ENCODE results near the gene TANC1. TPM values are rescaled to one million over a fixed set of nuclear protein-coding genes. Genes with fewer than 3 reads are reported as not detected.

Gene TANC1
- total RNA-seq, 1 donor, result 34.7 TPM

- no peak for DNase-seq (ENCODE audit: insufficient read length, low spot score, missing footprints)
- Histone ChIP-seq H3K9me3 (ENCODE audit: low read depth, low read length) (no peaks in the 10 kb centered on the region), H3K4me2 (ENCODE audit: insufficient read depth, low read length) (peak overlapping the region; percentile 63)
These were observed 15.0 kb upstream of the TANC1 start for GRCh38 chr2:158953454-158953853.

GRCh38 chr2:158953926-158954763 lies 14.3 kb upstream of the TANC1 start:
- Histone ChIP-seq H3K9me3 (ENCODE audit: low read depth, low read length) (no peaks in the 10 kb centered on the region), H4K20me1 (ENCODE audit: insufficient read depth, low read length) (no peaks in the 10 kb centered on the region), H3K27me3 (ENCODE audit: insufficient read depth, low read length) (peaks cover 16% of the 10 kb centered on the region), H3K79me2 (ENCODE audit: insufficient read depth, low read length) (no peaks in the 10 kb centered on the region), H3K36me3 (ENCODE audit: insufficient read depth, low read length) (no peaks in the 10 kb centered on the region), H3K4me2 (ENCODE audit: insufficient read depth, low read length) (peak overlapping the region; percentile 63), H3K4me1 (ENCODE audit: insufficient read depth, low read length) (peaks cover 18% of the 10 kb centered on the region), H3K27ac (ENCODE audit: low read depth, low read length) (peak overlapping the region; percentile 68), H2AFZ (ENCODE audit: low read length) (no peak overlapping the region), H3K4me3 (ENCODE audit: insufficient read depth, low read length) (no peak overlapping the region)
- no peak for TF ChIP-seq CTCF (IDR thresholded peaks at IDR 0.05; ENCODE audit: extremely low read depth, low read depth, low read length)
- peak; percentile 89 for DNase-seq (ENCODE audit: insufficient read length, low spot score, missing footprints)

More at GRCh38 chr2:158953454-158953853, 15.0 kb upstream of the TANC1 start:
- no peak for TF ChIP-seq CTCF (IDR thresholded peaks at IDR 0.05; ENCODE audit: extremely low read depth, low read depth, low read length)
- H2AFZ ChIP-seq (ENCODE audit: low read length), result no peak overlapping the region
- H3K27me3 ChIP-seq (ENCODE audit: insufficient read depth, low read length), result peaks cover 16% of the 10 kb centered on the region
- no peaks in the 10 kb centered on the region for H3K79me2 ChIP-seq (ENCODE audit: insufficient read depth, low read length)
- peaks cover 18% of the 10 kb centered on the region for H3K4me1 ChIP-seq (ENCODE audit: insufficient read depth, low read length)
- H3K27ac ChIP-seq (ENCODE audit: low read depth, low read length), result peak overlapping the region; percentile 68
- H4K20me1 ChIP-seq (ENCODE audit: insufficient read depth, low read length), result no peaks in the 10 kb centered on the region
- H3K36me3 ChIP-seq (ENCODE audit: insufficient read depth, low read length), result no peaks in the 10 kb centered on the region
- H3K4me3 ChIP-seq (ENCODE audit: insufficient read depth, low read length), result no peak overlapping the region

GRCh38 chr2:158955842-158956365 lies 12.5 kb upstream of the TANC1 start:
- no peaks in the 10 kb centered on the region for H3K9me3 ChIP-seq (ENCODE audit: low read depth, low read length)
- H4K20me1 ChIP-seq (ENCODE audit: insufficient read depth, low read length), result no peaks in the 10 kb centered on the region
- no peak for DNase-seq (ENCODE audit: insufficient read length, low spot score, missing footprints)
- no peaks in the 10 kb centered on the region for H3K79me2 ChIP-seq (ENCODE audit: insufficient read depth, low read length)
- no peak overlapping the region for H3K4me3 ChIP-seq (ENCODE audit: insufficient read depth, low read length)
- no peak for TF ChIP-seq CTCF (IDR thresholded peaks at IDR 0.05; ENCODE audit: extremely low read depth, low read depth, low read length)
- H2AFZ ChIP-seq (ENCODE audit: low read length), result no peak overlapping the region
- no peak overlapping the region for H3K4me2 ChIP-seq (ENCODE audit: insufficient read depth, low read length)
- no peak overlapping the region for H3K27ac ChIP-seq (ENCODE audit: low read depth, low read length)
- H3K36me3 ChIP-seq (ENCODE audit: insufficient read depth, low read length), result no peaks in the 10 kb centered on the region
- H3K27me3 ChIP-seq (ENCODE audit: insufficient read depth, low read length), result peaks cover 16% of the 10 kb centered on the region
- H3K4me1 ChIP-seq (ENCODE audit: insufficient read depth, low read length), result peaks cover 18% of the 10 kb centered on the region

GRCh38 chr2:158958365-158958764 lies 10.1 kb upstream of the TANC1 start:
- TF ChIP-seq CTCF (IDR thresholded peaks at IDR 0.05; ENCODE audit: extremely low read depth, low read depth, low read length), result no peak
- no peak for DNase-seq (ENCODE audit: insufficient read length, low spot score, missing footprints)
- no peak overlapping the region for H2AFZ ChIP-seq (ENCODE audit: low read length)
- no peaks in the 10 kb centered on the region for H3K36me3 ChIP-seq (ENCODE audit: insufficient read depth, low read length)
- no peak overlapping the region for H3K27ac ChIP-seq (ENCODE audit: low read depth, low read length)
- peaks cover 14% of the 10 kb centered on the region for H3K27me3 ChIP-seq (ENCODE audit: insufficient read depth, low read length)
- H3K4me3 ChIP-seq (ENCODE audit: insufficient read depth, low read length), result no peak overlapping the region
- H4K20me1 ChIP-seq (ENCODE audit: insufficient read depth, low read length), result no peaks in the 10 kb centered on the region
- H3K4me2 ChIP-seq (ENCODE audit: insufficient read depth, low read length), result no peak overlapping the region
- H3K4me1 ChIP-seq (ENCODE audit: insufficient read depth, low read length), result peaks cover 14% of the 10 kb centered on the region
- no peaks in the 10 kb centered on the region for H3K9me3 ChIP-seq (ENCODE audit: low read depth, low read length)
- H3K79me2 ChIP-seq (ENCODE audit: insufficient read depth, low read length), result no peaks in the 10 kb centered on the region

Data from osteoblast (primary cell).